ENCODE measurements around the gene LRRC3C.
A peak's percentile ranks its signal among the peaks of the same experiment; 100 is the strongest.

Gene LRRC3C

DNA sequence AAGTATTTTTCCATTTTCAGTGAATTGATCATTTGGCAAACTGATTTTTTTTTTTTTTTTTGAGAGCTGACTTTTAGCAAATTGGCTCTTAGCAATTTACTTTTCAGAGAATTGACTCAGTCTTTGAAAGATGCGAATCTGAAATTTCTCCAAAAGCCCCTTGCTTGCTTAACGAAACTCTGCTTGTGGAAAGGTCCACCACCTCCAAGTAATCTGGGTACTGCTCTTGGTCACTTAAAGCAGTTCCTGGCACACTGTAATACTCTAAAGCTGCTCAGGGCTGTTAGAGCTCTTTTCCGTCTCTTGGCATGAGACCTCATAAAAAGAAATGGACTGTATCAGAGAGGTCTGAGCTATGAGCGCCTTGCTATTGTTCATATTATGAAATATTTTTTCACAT, 12.0 kb upstream of the LRRC3C start:
- no peaks in the 10 kb centered on the region for H3K27me3 ChIP-seq
- TF ChIP-seq, protein P1, sequence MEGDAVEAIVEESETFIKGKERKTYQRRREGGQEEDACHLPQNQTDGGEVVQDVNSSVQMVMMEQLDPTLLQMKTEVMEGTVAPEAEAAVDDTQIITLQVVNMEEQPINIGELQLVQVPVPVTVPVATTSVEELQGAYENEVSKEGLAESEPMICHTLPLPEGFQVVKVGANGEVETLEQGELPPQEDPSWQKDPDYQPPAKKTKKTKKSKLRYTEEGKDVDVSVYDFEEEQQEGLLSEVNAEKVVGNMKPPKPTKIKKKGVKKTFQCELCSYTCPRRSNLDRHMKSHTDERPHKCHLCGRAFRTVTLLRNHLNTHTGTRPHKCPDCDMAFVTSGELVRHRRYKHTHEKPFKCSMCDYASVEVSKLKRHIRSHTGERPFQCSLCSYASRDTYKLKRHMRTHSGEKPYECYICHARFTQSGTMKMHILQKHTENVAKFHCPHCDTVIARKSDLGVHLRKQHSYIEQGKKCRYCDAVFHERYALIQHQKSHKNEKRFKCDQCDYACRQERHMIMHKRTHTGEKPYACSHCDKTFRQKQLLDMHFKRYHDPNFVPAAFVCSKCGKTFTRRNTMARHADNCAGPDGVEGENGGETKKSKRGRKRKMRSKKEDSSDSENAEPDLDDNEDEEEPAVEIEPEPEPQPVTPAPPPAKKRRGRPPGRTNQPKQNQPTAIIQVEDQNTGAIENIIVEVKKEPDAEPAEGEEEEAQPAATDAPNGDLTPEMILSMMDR (IDR thresholded peaks at IDR 0.05; ENCODE audit: low read depth, low read length) = no peak
- no peaks in the 10 kb centered on the region for H3K36me3 ChIP-seq
- no peaks in the 10 kb centered on the region for H3K9me3 ChIP-seq
- H3K4me1 ChIP-seq = no peaks in the 10 kb centered on the region
- DNase-seq = no peak
- no peak overlapping the region for H3K4me3 ChIP-seq (ENCODE audit: low read depth, low read length)

DNA sequence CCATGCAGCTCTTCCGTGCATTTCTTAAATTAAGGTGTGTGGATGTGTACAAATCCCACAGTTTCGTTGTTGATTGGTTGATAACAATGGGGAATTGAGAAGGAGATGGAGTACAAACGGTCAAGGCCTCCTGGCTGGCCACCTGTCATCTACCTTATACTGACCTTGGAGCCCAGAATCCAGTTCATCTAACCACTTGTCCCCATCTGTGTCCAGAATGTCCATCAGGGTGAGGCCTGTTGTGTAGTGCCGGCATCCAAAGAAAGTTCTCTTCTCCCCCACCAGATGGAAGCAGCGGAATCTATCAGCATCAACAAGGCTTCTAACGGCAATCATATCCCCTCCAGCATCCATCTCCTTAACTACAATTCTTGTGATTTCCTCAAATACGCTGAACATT, 10.6 kb upstream of the LRRC3C start:
- TF ChIP-seq, protein P1 (IDR thresholded peaks at IDR 0.05; ENCODE audit: low read depth, low read length) = peak; percentile 45
- Histone ChIP-seq H3K9me3 (no peaks in the 10 kb centered on the region), H3K4me3 (ENCODE audit: low read depth, low read length) (no peak overlapping the region), H3K4me1 (no peaks in the 10 kb centered on the region), H3K27me3 (no peaks in the 10 kb centered on the region), H3K36me3 (no peaks in the 10 kb centered on the region; the same call in 1 of the 2 replicates)
- no peak for DNase-seq

GRCh38 chr17:39919087-39919683, 8.3 kb upstream of the LRRC3C start:
- H3K27me3 ChIP-seq = no peaks in the 10 kb centered on the region
- 0 out of 2 replicates have a peak, but pooled peaks cover 1% of the 10 kb centered on the region for H3K4me1 ChIP-seq
- peaks cover 18% of the 10 kb centered on the region for H3K36me3 ChIP-seq
- TF ChIP-seq, protein P1 (IDR thresholded peaks at IDR 0.05; ENCODE audit: low read depth, low read length) = no peak
- no peak overlapping the region for H3K4me3 ChIP-seq (ENCODE audit: low read depth, low read length)
- no peaks in the 10 kb centered on the region for H3K9me3 ChIP-seq
- DNase-seq = no peak

DNA sequence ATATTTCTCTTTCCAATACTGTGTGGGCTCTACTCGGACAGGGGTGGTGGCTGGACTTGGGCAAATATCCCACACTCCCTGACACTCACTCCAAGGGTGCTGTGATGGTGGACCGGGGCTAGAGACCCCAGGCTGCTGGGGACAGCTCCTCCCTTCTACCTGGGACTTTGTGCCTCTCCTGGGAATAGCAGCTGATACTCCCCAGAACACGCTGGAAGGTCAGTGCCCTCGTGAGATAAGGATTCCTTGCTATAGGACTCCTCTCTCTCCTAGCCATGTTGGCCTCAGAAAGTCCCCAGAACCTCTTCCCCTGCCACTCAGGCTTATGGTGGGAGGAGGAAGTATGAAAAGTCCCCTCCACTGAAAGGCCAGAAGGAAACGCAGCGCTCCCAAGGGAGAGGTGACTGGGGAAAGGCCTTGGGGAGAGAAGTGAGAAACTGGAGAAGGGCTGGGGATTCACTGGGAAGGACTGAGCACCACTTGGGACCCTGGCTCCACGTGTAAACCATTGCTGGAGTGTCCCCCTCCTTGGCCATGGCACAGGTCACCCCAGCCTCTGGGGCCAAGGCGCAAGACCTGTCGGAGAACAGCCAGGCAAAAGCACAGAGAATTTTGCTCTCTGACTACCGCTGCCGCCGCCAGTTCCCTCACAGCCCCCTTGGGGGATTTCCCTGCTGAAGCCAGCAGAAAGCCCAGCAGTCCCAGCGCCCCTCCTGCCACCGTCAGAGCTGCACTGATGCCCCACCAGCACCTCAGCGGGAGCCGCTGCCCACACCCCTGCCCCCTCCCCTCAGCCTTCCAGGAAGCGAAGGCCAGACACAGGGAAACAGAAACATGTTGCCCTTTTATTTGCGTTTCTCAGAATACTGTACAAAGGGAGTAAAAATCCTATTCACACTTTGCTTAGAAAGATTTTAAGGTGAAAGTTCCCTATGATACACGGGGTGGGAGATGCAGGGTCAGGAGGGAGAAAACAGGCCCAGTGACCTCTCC, 7.0 kb upstream of the LRRC3C start:
- H3K4me1 ChIP-seq = peaks cover 12% of the 10 kb centered on the region
- H3K27me3 ChIP-seq = no peaks in the 10 kb centered on the region
- no peak overlapping the region for H3K4me3 ChIP-seq (ENCODE audit: low read depth, low read length)
- TF ChIP-seq, protein P1 (IDR thresholded peaks at IDR 0.05; ENCODE audit: low read depth, low read length) = no peak
- H3K9me3 ChIP-seq = no peaks in the 10 kb centered on the region
- peaks cover 18% of the 10 kb centered on the region for H3K36me3 ChIP-seq
- DNase-seq = peak; percentile 23

DNA sequence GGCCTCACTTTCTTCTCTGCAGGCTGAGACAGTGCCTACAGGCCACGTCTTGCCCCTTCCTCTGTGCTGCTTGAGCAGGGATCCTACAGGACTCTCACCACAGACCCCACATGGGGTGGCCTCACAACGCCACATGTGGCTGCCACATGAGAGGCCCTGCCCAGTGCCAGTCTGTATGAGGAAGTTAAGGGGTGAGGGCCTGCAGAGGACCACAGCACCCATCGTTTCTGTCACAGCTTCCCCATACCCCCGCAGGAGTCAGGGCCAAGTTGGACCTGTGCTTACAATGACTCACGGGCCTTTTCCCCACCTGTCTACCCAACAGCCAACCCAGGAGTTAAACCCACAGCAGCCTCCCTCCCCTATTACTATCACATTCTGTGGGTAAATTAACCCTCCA, 6.2 kb upstream of the LRRC3C start:
- no peak overlapping the region for H3K4me3 ChIP-seq (ENCODE audit: low read depth, low read length)
- no peaks in the 10 kb centered on the region for H3K27me3 ChIP-seq
- TF ChIP-seq, protein P1 (IDR thresholded peaks at IDR 0.05; ENCODE audit: low read depth, low read length) = no peak
- no peak for DNase-seq
- no peaks in the 10 kb centered on the region for H3K9me3 ChIP-seq
- peaks cover 20% of the 10 kb centered on the region for H3K4me1 ChIP-seq
- peaks cover 18% of the 10 kb centered on the region for H3K36me3 ChIP-seq

- H3K27me3 ChIP-seq = no peaks in the 10 kb centered on the region
- H3K4me1 ChIP-seq = peaks cover 20% of the 10 kb centered on the region
- no peaks in the 10 kb centered on the region for H3K9me3 ChIP-seq
- H3K4me3 ChIP-seq (ENCODE audit: low read depth, low read length) = no peak overlapping the region
- DNase-seq = no peak
- TF ChIP-seq, protein P1 (IDR thresholded peaks at IDR 0.05; ENCODE audit: low read depth, low read length) = no peak
- H3K36me3 ChIP-seq = peaks cover 18% of the 10 kb centered on the region
Measured at GRCh38 chr17:39922006-39922405, 5.5 kb upstream of the LRRC3C start.
